ENCODE data around the gene RNF227.

Gene RNF227

DNA sequence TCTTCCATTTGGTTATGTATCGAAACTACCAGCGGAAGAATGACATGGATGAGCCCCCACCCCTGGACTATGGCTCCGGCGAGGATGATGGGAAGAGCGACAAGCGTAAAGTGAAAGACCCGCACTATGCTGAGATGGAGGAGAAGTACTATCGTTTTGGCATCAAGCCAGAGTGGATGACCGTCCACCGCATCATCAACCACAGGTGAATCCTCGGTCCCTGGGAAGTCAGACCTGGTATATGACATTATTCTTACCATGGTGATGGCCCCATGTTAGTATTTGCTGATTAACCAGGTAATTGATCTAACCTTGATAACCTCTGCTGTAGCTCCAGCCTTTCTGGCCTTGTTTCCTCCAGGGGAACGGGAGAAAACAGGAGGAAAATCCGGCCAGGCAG lies 19.0 kb downstream of the RNF227 start:
- no peak overlapping the region for H3K4me3 ChIP-seq (ENCODE audit: low read depth, low read length)
- no peak for DNase-seq (ENCODE audit: low read depth)
- TF ChIP-seq POLR2A (IDR thresholded peaks at IDR 0.05; ENCODE audit: extremely low read depth, insufficient read length) = no peak
- TF ChIP-seq MAX (IDR thresholded peaks at IDR 0.05; ENCODE audit: low read depth, low read length) = no peak
- TF ChIP-seq, protein P1, sequence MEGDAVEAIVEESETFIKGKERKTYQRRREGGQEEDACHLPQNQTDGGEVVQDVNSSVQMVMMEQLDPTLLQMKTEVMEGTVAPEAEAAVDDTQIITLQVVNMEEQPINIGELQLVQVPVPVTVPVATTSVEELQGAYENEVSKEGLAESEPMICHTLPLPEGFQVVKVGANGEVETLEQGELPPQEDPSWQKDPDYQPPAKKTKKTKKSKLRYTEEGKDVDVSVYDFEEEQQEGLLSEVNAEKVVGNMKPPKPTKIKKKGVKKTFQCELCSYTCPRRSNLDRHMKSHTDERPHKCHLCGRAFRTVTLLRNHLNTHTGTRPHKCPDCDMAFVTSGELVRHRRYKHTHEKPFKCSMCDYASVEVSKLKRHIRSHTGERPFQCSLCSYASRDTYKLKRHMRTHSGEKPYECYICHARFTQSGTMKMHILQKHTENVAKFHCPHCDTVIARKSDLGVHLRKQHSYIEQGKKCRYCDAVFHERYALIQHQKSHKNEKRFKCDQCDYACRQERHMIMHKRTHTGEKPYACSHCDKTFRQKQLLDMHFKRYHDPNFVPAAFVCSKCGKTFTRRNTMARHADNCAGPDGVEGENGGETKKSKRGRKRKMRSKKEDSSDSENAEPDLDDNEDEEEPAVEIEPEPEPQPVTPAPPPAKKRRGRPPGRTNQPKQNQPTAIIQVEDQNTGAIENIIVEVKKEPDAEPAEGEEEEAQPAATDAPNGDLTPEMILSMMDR (IDR thresholded peaks at IDR 0.05; ENCODE audit: low read depth, low read length) = no peak
- TF ChIP-seq MYC (IDR thresholded peaks at IDR 0.05; ENCODE audit: low read depth, low read length) = no peak

DNA sequence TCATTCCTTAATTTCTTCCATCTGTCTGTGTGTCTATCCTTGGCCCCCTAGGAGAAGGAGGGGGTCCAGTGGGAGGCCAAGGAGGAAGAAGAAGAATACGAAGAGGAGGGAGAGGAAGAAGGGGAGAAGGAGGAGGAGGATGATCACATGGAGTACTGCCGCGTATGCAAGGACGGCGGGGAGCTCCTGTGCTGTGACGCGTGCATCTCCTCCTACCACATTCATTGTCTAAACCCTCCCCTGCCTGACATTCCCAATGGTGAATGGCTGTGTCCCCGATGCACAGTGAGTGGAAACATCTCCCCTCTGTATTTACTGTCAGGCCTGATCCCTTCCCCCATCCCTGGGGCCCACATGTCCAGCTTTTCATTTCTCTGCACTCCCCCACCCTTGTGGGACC lies 21.2 kb downstream of the RNF227 start:
- no peak overlapping the region for H3K4me3 ChIP-seq (ENCODE audit: low read depth, low read length)
- TF ChIP-seq POLR2A (IDR thresholded peaks at IDR 0.05; ENCODE audit: extremely low read depth, insufficient read length) (no peak), MAX (IDR thresholded peaks at IDR 0.05; ENCODE audit: low read depth, low read length) (no peak), MYC (IDR thresholded peaks at IDR 0.05; ENCODE audit: low read depth, low read length) (no peak)
- TF ChIP-seq, protein P1 (IDR thresholded peaks at IDR 0.05; ENCODE audit: low read depth, low read length) = no peak
- no peak for DNase-seq (ENCODE audit: low read depth)

GRCh38 chr17:7894226-7894625 lies 21.9 kb downstream of the RNF227 start:
- H3K4me3 ChIP-seq (ENCODE audit: low read depth, low read length) = no peak overlapping the region
- TF ChIP-seq POLR2A (IDR thresholded peaks at IDR 0.05; ENCODE audit: extremely low read depth, insufficient read length) = no peak
- TF ChIP-seq, protein P1 (IDR thresholded peaks at IDR 0.05; ENCODE audit: low read depth, low read length) = no peak
- no peak for TF ChIP-seq MAX (IDR thresholded peaks at IDR 0.05; ENCODE audit: low read depth, low read length)
- no peak for TF ChIP-seq MYC (IDR thresholded peaks at IDR 0.05; ENCODE audit: low read depth, low read length)
- DNase-seq (ENCODE audit: low read depth) = no peak

GRCh38 chr17:7893187-7893880 lies 22.8 kb downstream of the RNF227 start:
- no peak overlapping the region for H3K4me3 ChIP-seq (ENCODE audit: low read depth, low read length)
- TF ChIP-seq POLR2A (IDR thresholded peaks at IDR 0.05; ENCODE audit: extremely low read depth, insufficient read length) = no peak
- TF ChIP-seq MYC (IDR thresholded peaks at IDR 0.05; ENCODE audit: low read depth, low read length) = no peak
- TF ChIP-seq, protein P1 (IDR thresholded peaks at IDR 0.05; ENCODE audit: low read depth, low read length) = no peak
- no peak for TF ChIP-seq MAX (IDR thresholded peaks at IDR 0.05; ENCODE audit: low read depth, low read length)
- DNase-seq (ENCODE audit: low read depth) = no peak

GRCh38 chr17:7889166-7889955 lies 26.7 kb downstream of the RNF227 start:
- DNase-seq (ENCODE audit: low read depth) = no peak
- H3K4me3 ChIP-seq (ENCODE audit: low read depth, low read length) = no peak overlapping the region
- TF ChIP-seq MAX (IDR thresholded peaks at IDR 0.05; ENCODE audit: low read depth, low read length) (no peak), POLR2A (IDR thresholded peaks at IDR 0.05; ENCODE audit: extremely low read depth, insufficient read length) (no peak), MYC (IDR thresholded peaks at IDR 0.05; ENCODE audit: low read depth, low read length) (no peak)
- TF ChIP-seq, protein P1 (IDR thresholded peaks at IDR 0.05; ENCODE audit: low read depth, low read length) = no peak

Data from NB4 (cell line).